Aortic smooth muscle cell (primary cell): ENCODE data around the gene CCR2. TPM values are rescaled to one million over a fixed set of nuclear protein-coding genes. Genes with fewer than 3 reads are reported as not detected.

Source experiments
- total RNA-seq: library from RNA; depleted of rRNA; stranded (reverse); fragments of >200 nt; gene quantifications from 2 replicates; pipeline ENCODE4 v1.2.3, GENCODE V29; 2014

CCR2 gene
- total RNA-seq, result not detected in 2 replicates

DNA sequence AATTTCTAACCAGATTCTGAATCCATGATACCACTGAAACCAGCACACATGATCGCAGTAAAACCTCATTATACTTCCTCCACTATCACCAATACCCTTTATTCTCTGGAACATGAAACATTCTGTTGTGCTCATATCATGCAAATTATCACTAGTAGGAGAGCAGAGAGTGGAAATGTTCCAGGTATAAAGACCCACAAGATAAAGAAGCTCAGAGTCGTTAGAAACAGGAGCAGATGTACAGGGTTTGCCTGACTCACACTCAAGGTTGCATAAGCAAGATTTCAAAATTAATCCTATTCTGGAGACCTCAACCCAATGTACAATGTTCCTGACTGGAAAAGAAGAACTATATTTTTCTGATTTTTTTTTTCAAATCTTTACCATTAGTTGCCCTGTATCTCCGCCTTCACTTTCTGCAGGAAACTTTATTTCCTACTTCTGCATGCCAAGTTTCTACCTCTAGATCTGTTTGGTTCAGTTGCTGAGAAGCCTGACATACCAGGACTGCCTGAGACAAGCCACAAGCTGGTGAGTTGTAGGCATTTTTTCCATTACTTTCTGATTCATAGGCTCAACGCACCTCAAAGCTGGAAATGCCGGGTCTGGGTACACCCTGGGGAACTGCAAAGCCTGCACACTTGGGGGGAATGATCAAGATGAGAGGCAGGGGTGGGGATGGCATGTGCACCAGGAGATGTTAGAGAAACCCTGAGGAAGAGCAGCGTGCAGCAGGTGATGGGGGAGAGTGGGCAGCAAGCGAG is at the start of gene CCR2:
CCR2 (plus strand) TSS at position 465 of the 764 bp plus-strand sequence. CDS start 3,417 bp downstream, outside the sequence.

DNA sequence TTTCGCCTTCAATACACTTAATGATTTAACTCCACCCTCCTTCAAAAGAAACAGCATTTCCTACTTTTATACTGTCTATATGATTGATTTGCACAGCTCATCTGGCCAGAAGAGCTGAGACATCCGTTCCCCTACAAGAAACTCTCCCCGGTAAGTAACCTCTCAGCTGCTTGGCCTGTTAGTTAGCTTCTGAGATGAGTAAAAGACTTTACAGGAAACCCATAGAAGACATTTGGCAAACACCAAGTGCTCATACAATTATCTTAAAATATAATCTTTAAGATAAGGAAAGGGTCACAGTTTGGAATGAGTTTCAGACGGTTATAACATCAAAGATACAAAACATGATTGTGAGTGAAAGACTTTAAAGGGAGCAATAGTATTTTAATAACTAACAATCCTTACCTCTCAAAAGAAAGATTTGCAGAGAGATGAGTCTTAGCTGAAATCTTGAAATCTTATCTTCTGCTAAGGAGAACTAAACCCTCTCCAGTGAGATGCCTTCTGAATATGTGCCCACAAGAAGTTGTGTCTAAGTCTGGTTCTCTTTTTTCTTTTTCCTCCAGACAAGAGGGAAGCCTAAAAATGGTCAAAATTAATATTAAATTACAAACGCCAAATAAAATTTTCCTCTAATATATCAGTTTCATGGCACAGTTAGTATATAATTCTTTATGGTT is 17.1 kb downstream of the CCR2 start, which contains the start of gene CCR5:
CCR5 (plus strand) TSS at position 108 of the 680 bp plus-strand sequence. CDS start 1,957 bp downstream, outside the sequence.

DNA sequence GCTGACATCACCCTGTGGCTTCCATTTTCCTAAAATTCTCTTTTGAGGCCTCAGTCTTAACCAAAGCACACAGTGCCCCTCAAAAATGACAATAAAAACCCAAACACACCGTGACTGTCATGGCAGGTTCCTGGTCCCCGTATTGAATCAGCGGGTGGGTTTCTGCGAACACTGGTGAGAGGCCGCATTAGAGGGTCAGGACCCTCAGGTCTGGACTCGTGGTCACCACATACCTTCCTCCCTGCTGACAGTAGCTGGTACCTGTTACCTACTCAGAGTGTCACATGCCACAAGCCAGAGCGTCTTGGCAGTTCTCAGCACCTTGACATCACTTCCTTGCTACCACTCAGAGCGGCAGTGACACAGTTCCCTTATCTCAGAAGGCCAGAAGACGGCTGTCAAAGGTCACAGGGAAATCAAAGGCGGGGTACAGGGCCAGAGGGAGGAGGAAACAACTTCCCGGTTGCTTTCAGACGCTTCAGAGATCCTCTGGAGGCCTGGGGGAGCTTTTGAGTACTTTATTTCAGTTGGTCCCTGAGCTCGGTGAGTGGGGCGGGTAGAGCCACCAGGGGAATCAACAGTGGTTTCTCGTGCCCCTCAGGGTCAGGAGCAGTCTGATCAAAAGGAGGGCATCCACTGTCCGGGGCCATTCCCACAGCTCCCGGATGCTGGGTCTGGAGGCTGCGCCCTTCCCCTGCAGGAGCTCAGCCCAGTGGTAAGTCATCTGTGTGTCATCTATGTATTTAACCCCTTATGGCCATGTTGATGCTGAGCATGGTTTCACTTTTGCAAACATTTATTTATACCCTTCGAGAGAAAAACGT is 53.1 kb downstream of the CCR2 start, which contains the start of the genes CCR5AS and CCRL2:
CCR5AS (minus strand) TSS at position 279 of the 824 bp plus-strand sequence.
CCRL2 (plus strand) TSS at position 472 of the 824 bp plus-strand sequence. CDS start 821 bp downstream, outside the sequence.

Other genes with a start within 250 kb of the CCR2 start
- under 0.01 and 0.13 TPM in 2 replicates for gene CCR1, start 145.8 kb upstream of the CCR2 start, total RNA-seq
- gene CCR3, start 111.7 kb upstream of the CCR2 start, total RNA-seq, result not detected in 2 replicates
- gene CCR5, start 16.8 kb downstream of the CCR2 start, total RNA-seq, result not detected in 2 replicates
- 0.87 and 1.7 TPM in 2 replicates for gene CCRL2, start 53.1 kb downstream of the CCR2 start, total RNA-seq
- gene LTF, start 110.8 kb downstream of the CCR2 start, total RNA-seq, result not detected in 2 replicates
- gene RTP3, start 143.9 kb downstream of the CCR2 start, total RNA-seq, result not detected in 2 replicates
- gene LRRC2, start 212.2 kb downstream of the CCR2 start, total RNA-seq, result 0.13 and 0.31 TPM in 2 replicates